ENCODE measurements around the gene FUBP3.

FUBP3 gene

GRCh38 chr9:130578865-130579737 lies at the start of gene FUBP3:
Gene FUBP3 (plus strand): TSS chr9:130579577. CDS start chr9:130579681, 104 bp downstream.
- peaks cover 11% of the 10 kb centered on the region for H3K4me1 ChIP-seq (ENCODE audit: control insufficient read depth, insufficient read depth, low read length)
- peak within 1 kb of the TSS; percentile 97 for H3K4me3 ChIP-seq (ENCODE audit: low read length)
- peaks cover 5% of the 10 kb centered on the region for H3K36me3 ChIP-seq (ENCODE audit: control insufficient read depth, insufficient read depth, low read length)
- H3K27ac ChIP-seq (ENCODE audit: low read depth, low read length) = peak within 1 kb of the TSS; percentile 92
- H3K9ac ChIP-seq (ENCODE audit: low read length) = peak within 1 kb of the TSS; percentile 96
- H3K27me3 ChIP-seq (ENCODE audit: control insufficient read depth, insufficient read depth, low read length) = no peaks in the 10 kb centered on the region

- Histone ChIP-seq H3K27me3 (ENCODE audit: control insufficient read depth, insufficient read depth, low read length) (peaks cover 2% of the 10 kb centered on the region), H3K4me3 (ENCODE audit: low read length) (no peak overlapping the region), H3K36me3 (ENCODE audit: control insufficient read depth, insufficient read depth, low read length) (no peaks in the 10 kb centered on the region), H3K9ac (ENCODE audit: low read length) (no peak overlapping the region), H3K4me1 (ENCODE audit: control insufficient read depth, insufficient read depth, low read length) (no peaks in the 10 kb centered on the region), H3K27ac (ENCODE audit: low read depth, low read length) (no peak overlapping the region)
These were observed 48.4 kb upstream of the FUBP3 start for GRCh38 chr9:130530938-130531337.

- Histone ChIP-seq H3K4me1 (ENCODE audit: control insufficient read depth, insufficient read depth, low read length) (no peaks in the 10 kb centered on the region), H3K27me3 (ENCODE audit: control insufficient read depth, insufficient read depth, low read length) (peaks cover 7% of the 10 kb centered on the region), H3K36me3 (ENCODE audit: control insufficient read depth, insufficient read depth, low read length) (no peaks in the 10 kb centered on the region), H3K9ac (ENCODE audit: low read length) (no peak overlapping the region), H3K4me3 (ENCODE audit: low read length) (no peak overlapping the region), H3K27ac (ENCODE audit: low read depth, low read length) (no peak overlapping the region)
These were observed 47.7 kb upstream of the FUBP3 start for GRCh38 chr9:130531670-130532069.

GRCh38 chr9:130532426-130533080 lies 46.8 kb upstream of the FUBP3 start:
- no peak overlapping the region for H3K27ac ChIP-seq (ENCODE audit: low read depth, low read length)

GRCh38 chr9:130535818-130536521 lies 43.4 kb upstream of the FUBP3 start:
- H3K9ac ChIP-seq (ENCODE audit: low read length) = no peak overlapping the region

More at GRCh38 chr9:130532426-130533080, 46.8 kb upstream of the FUBP3 start:
- peaks cover 15% of the 10 kb centered on the region for H3K27me3 ChIP-seq (ENCODE audit: control insufficient read depth, insufficient read depth, low read length)
- no peak overlapping the region for H3K4me3 ChIP-seq (ENCODE audit: low read length)
- no peaks in the 10 kb centered on the region for H3K36me3 ChIP-seq (ENCODE audit: control insufficient read depth, insufficient read depth, low read length)
- H3K4me1 ChIP-seq (ENCODE audit: control insufficient read depth, insufficient read depth, low read length) = no peaks in the 10 kb centered on the region
- no peak overlapping the region for H3K9ac ChIP-seq (ENCODE audit: low read length)

GRCh38 chr9:130536701-130537107 lies 42.7 kb upstream of the FUBP3 start:
- Histone ChIP-seq H3K27me3 (ENCODE audit: control insufficient read depth, insufficient read depth, low read length) (peaks cover 33% of the 10 kb centered on the region), H3K36me3 (ENCODE audit: control insufficient read depth, insufficient read depth, low read length) (no peaks in the 10 kb centered on the region), H3K4me3 (ENCODE audit: low read length) (no peak overlapping the region), H3K4me1 (ENCODE audit: control insufficient read depth, insufficient read depth, low read length) (no peaks in the 10 kb centered on the region), H3K27ac (ENCODE audit: low read depth, low read length) (no peak overlapping the region), H3K9ac (ENCODE audit: low read length) (no peak overlapping the region)

More at GRCh38 chr9:130535818-130536521, 43.4 kb upstream of the FUBP3 start:
- no peaks in the 10 kb centered on the region for H3K4me1 ChIP-seq (ENCODE audit: control insufficient read depth, insufficient read depth, low read length)
- peak overlapping the region; percentile 22 for H3K4me3 ChIP-seq (ENCODE audit: low read length)
- H3K27ac ChIP-seq (ENCODE audit: low read depth, low read length) = no peak overlapping the region
- no peaks in the 10 kb centered on the region for H3K36me3 ChIP-seq (ENCODE audit: control insufficient read depth, insufficient read depth, low read length)
- peaks cover 33% of the 10 kb centered on the region for H3K27me3 ChIP-seq (ENCODE audit: control insufficient read depth, insufficient read depth, low read length)

GRCh38 chr9:130537346-130538050 lies 41.9 kb upstream of the FUBP3 start:
- Histone ChIP-seq H3K27ac (ENCODE audit: low read depth, low read length) (no peak overlapping the region), H3K9ac (ENCODE audit: low read length) (no peak overlapping the region), H3K4me3 (ENCODE audit: low read length) (no peak overlapping the region), H3K27me3 (ENCODE audit: control insufficient read depth, insufficient read depth, low read length) (peaks cover 33% of the 10 kb centered on the region), H3K36me3 (ENCODE audit: control insufficient read depth, insufficient read depth, low read length) (no peaks in the 10 kb centered on the region), H3K4me1 (ENCODE audit: control insufficient read depth, insufficient read depth, low read length) (no peaks in the 10 kb centered on the region)

- H3K27me3 ChIP-seq (ENCODE audit: control insufficient read depth, insufficient read depth, low read length) = peaks cover 33% of the 10 kb centered on the region
These were observed 39.8 kb upstream of the FUBP3 start for GRCh38 chr9:130539420-130540223.

GRCh38 chr9:130541533-130541932 lies 37.8 kb upstream of the FUBP3 start:
- Histone ChIP-seq H3K36me3 (ENCODE audit: control insufficient read depth, insufficient read depth, low read length) (no peaks in the 10 kb centered on the region), H3K9ac (ENCODE audit: low read length) (no peak overlapping the region), H3K4me1 (ENCODE audit: control insufficient read depth, insufficient read depth, low read length) (no peaks in the 10 kb centered on the region), H3K27me3 (ENCODE audit: control insufficient read depth, insufficient read depth, low read length) (peaks cover 28% of the 10 kb centered on the region), H3K27ac (ENCODE audit: low read depth, low read length) (no peak overlapping the region), H3K4me3 (ENCODE audit: low read length) (no peak overlapping the region)

More at GRCh38 chr9:130539420-130540223, 39.8 kb upstream of the FUBP3 start:
- Histone ChIP-seq H3K4me3 (ENCODE audit: low read length) (no peak overlapping the region), H3K4me1 (ENCODE audit: control insufficient read depth, insufficient read depth, low read length) (no peaks in the 10 kb centered on the region), H3K36me3 (ENCODE audit: control insufficient read depth, insufficient read depth, low read length) (no peaks in the 10 kb centered on the region), H3K9ac (ENCODE audit: low read length) (no peak overlapping the region), H3K27ac (ENCODE audit: low read depth, low read length) (no peak overlapping the region)

GRCh38 chr9:130542038-130542437 lies 37.3 kb upstream of the FUBP3 start:
- no peak overlapping the region for H3K4me3 ChIP-seq (ENCODE audit: low read length)
- H3K36me3 ChIP-seq (ENCODE audit: control insufficient read depth, insufficient read depth, low read length) = no peaks in the 10 kb centered on the region
- no peaks in the 10 kb centered on the region for H3K4me1 ChIP-seq (ENCODE audit: control insufficient read depth, insufficient read depth, low read length)
- H3K9ac ChIP-seq (ENCODE audit: low read length) = no peak overlapping the region
- no peak overlapping the region for H3K27ac ChIP-seq (ENCODE audit: low read depth, low read length)
- peaks cover 24% of the 10 kb centered on the region for H3K27me3 ChIP-seq (ENCODE audit: control insufficient read depth, insufficient read depth, low read length)

- peaks cover 17% of the 10 kb centered on the region for H3K27me3 ChIP-seq (ENCODE audit: control insufficient read depth, insufficient read depth, low read length)
- H3K4me1 ChIP-seq (ENCODE audit: control insufficient read depth, insufficient read depth, low read length) = no peaks in the 10 kb centered on the region
- H3K9ac ChIP-seq (ENCODE audit: low read length) = no peak overlapping the region
- no peaks in the 10 kb centered on the region for H3K36me3 ChIP-seq (ENCODE audit: control insufficient read depth, insufficient read depth, low read length)
- H3K4me3 ChIP-seq (ENCODE audit: low read length) = no peak overlapping the region
- H3K27ac ChIP-seq (ENCODE audit: low read depth, low read length) = no peak overlapping the region
These were observed 36.7 kb upstream of the FUBP3 start for GRCh38 chr9:130542457-130543228.

All from rectal smooth muscle tissue (tissue), 1 donor.